Nucleus accumbens (tissue), 56 donors: ENCODE results near the gene SEC31A.
"Not testable (repeated sequence)": the region's sequence is repeated elsewhere in the genome, so short reads cannot be mapped to it uniquely, and the experiment has no call there.

Experiments
- DNase-seq, 56 donors: peaks; one replicate each; lab custom pipeline; 2025; lab: John Stamatoyannopoulos, UW

The SEC31A gene

DNA sequence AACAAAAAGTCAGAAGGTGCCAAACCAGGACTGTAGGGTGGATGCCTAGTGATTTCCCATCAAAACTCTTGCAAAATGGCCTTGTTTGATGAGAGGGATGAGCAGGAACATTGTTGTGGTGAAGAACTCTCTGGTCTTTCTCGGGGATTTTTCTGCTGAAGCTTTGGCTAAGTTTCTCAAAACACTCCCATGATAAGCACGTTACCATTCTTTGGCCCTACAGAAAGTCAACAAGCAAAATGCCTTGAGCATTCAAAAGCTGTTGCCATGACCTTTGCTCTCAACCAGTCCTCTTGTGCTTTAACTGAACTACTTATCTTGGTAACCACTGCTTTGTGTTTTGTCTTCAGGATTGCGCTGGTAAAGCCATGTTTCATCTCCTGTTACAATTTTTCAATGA is 3.0 kb upstream of the SEC31A start:
- no peak for DNase-seq

DNA sequence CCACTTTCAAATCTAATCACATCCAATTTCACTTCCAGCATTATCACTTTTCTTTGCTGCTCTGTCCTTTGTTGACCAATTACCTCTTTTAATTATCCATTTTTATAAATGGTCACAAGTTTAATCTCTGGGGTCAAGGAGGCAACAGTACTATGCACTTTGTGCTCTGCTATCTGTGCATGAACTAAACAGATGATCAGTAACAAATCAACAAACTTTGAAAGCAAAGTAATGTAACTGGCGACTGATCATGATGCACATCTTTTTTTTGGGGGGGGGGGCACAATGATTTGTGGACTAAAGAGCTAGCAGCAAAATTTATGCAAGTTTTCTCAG is 1.5 kb upstream of the SEC31A start:
- DNase-seq = no peak

DNA sequence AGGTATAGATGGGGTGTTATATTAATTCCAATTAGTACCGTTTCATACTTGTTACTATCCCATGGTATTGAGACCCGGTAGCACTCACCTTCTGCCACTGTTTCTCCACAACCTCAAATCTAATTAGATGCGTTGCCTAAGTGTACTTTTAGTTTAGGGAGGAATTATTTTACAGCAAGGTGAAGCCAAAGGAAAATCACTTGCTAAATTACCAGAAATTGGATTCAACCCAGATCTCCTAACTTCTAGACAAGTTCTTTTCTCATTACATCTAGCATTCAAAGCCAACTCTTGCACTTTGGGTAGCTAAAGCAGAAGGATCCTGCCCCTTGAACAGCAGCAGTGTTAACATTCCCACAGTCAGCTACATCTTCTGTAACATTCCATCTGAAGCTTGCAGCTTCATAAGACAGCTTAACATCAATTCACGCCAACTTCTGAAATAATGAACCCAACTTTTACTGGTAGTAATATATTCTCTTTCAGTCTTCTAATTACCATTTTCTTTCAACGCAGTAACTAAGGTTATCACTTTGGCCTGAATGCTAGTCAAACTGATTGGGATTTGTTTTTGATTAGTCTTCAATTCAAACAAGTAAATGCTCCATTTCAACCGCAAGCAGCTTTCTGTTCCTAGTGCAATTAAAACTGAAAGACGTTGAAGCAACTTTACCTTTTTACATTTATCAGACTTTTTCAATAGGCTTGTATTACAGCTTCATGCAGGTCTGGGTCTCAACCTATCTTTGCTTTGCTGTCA is 934 bp upstream of the SEC31A start:
- DNase-seq = no peak

GRCh38 chr4:82890528-82890900 is 439 bp downstream of the SEC31A start:
- no peak for DNase-seq

DNA sequence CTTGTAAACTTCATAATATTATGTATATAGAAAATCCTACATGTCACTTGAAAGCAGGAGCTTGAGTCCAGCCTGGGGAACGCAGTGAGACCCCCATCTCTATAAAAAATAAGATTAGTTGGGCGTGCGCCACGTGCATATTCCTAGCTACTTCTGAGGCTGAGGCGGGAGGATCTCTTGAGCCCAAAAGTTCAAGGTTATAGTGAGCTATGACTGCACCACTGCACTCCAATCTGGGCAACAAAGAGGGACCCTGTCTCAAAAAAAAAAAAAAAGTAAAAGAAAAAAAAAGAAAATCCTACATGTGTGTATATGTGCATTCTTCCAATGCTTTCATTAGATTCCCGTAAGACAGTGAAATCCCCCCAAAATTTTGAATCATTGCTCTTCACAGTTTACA is 1.7 kb downstream of the SEC31A start:
- no peak for DNase-seq

GRCh38 chr4:82886147-82886942 is 4.6 kb downstream of the SEC31A start:
- DNase-seq = no peak

DNA sequence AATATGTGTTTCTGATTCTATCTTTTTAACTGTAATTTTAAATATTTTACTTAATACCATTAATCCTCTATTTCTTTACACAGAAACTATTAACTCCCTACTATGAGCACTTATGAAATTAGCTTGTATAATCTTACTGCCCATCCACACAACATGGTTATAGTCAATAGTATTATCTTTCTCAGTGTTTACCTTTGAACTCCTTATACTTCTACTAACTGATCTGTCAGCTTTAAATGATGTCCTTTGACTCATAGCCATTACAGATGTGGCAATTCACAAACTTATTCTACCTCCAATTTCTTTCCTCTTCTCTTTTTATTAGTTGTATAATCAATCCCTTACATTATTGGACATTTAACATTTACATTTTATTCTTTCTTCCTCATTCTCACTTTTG is 5.5 kb downstream of the SEC31A start:
- DNase-seq = no peak

DNA sequence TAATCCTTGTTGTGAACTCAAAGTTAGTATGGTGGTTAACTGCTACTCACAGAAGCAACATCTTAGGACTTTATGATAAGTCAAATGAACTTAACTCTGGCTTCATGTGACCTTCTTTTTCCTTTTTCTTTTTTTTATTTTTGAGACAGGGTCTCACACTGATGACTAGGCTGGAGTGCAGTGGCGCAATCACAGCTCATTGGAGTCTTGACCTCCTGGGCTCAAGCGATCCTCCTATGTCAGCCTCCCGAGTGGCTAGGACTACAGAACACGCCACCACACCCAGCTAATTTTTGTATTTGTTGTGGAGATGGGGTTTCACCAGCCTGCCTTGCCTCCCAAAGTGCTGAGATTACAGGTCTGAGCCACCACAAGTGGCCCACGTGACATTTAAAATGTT is 22.4 kb downstream of the SEC31A start:
- DNase-seq = no peak

GRCh38 chr4:82866706-82867385 is 24.1 kb downstream of the SEC31A start:
- no peak for DNase-seq

- not testable (repeated sequence) for DNase-seq
Observed at GRCh38 chr4:82866033-82866432, 24.9 kb downstream of the SEC31A start.

- no peak for DNase-seq
Observed at GRCh38 chr4:82865592-82865991, 25.4 kb downstream of the SEC31A start.

GRCh38 chr4:82864336-82864979 is 26.5 kb downstream of the SEC31A start:
- no peak for DNase-seq

GRCh38 chr4:82861529-82861928 is 29.4 kb downstream of the SEC31A start:
- no peak for DNase-seq

DNA sequence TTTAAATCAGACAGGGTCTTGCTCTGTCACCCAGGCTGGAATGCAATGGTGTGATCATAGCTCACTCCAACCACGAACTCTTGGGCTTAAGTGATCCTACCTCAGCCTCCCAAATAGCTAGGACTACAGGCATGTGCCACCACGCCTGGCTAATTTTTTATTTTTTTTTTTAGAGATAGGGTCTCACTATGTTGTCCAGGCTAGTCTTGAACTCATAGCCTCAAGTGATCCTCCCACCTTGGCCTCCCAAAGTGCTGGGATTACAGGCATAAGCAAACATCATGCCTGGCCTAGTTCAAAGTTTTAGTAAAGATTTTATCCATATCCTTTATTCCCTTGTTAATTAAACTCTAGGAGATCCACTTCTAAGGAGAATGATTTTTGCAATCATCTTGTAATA is 30.5 kb downstream of the SEC31A start:
- DNase-seq = not testable (repeated sequence)

GRCh38 chr4:82852751-82853285 is 38.1 kb downstream of the SEC31A start:
- DNase-seq = no peak

GRCh38 chr4:82851885-82852750 is 38.8 kb downstream of the SEC31A start:
- DNase-seq = no peak

- no peak for DNase-seq
Observed at GRCh38 chr4:82851318-82851717, 39.6 kb downstream of the SEC31A start.

- no peak for DNase-seq
Observed at GRCh38 chr4:82850684-82851083, 40.3 kb downstream of the SEC31A start.

- DNase-seq = no peak
Observed at GRCh38 chr4:82848706-82849105, 42.2 kb downstream of the SEC31A start.

DNA sequence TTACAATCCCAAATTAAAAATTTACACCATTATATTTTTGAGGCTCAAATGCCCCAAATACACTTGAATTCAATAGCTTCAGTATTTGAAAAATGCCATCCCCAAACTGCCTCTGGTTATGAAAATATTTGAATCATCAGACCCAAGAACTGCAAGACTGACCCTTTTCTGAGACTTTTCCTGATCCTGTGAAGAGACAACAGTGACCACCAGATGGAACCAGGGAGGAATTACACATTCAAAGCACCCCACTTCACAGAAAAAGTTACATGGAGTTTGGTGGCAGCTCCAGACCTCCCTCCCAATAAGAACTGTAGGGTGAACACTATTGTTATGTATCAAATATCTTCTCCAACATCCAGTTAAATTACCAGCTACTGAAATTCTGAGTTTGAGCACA is 48.4 kb downstream of the SEC31A start:
- no peak for DNase-seq
